Measurements from ENCODE around the gene PLEKHM3.
A peak's percentile ranks its signal among the peaks of the same experiment; 100 is the strongest.

PLEKHM3 gene

GRCh38 chr2:207887500-207887899 lies 137.8 kb downstream of the PLEKHM3 start:
- DNase-seq (ENCODE audit: low spot score): no peak

- DNase-seq (ENCODE audit: low spot score): no peak
These were observed 140.3 kb downstream of the PLEKHM3 start for GRCh38 chr2:207885010-207885409.

DNA sequence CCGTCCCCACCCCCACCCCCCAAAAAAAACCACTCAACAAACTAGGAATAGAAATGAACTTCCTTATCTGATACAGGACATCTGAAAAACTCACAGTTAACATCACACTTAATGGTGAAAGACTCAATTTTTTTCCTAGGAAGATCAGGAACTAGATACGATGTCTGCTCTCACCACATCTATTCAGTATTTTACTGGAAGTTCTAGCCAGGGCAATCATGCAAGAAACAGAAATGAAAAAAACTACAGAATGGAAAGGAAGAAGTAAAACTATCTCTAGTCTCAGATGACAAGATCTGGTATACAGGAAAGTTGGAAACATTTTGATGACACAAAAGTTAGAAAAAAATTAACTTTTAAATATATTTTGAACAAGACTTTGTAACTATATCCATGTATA lies 141.2 kb downstream of the PLEKHM3 start:
- DNase-seq (ENCODE audit: low spot score): no peak

DNA sequence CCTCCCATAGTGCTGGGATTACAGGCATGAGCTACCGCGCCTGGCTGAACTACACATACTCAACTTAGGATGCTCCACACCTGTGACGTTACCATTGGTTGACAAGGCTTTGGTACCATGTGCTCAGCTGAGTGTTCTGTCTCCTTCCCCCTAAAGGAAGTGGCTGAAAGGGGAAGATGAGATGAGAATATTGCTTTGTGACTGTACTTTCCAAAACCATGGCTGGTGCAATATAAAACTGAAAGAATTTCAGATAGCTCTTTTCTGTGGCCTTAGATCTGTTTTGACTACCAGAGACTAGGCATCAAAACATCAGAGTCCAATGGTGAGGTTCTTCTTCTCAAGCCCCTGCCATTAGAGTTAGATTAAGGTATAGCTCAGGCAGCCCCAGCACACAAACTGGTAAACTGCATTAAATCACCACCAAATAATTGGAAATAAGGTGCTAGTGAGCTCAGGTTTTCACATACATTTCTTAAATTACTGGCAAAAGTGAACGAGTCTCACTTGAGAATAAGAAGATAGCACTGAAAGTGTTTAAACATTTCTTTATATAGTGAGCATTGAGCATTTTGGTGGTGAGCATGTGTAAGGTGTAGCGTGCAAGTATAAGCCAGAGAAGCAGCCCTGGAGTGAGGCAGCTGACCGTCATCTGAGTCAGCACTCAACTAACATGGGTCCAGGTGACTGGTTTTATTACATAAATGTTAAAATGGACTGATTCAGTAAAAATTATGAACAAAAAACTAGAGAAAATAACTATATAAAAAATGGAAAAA lies 142.1 kb downstream of the PLEKHM3 start:
- DNase-seq (ENCODE audit: low spot score): no peak

DNA sequence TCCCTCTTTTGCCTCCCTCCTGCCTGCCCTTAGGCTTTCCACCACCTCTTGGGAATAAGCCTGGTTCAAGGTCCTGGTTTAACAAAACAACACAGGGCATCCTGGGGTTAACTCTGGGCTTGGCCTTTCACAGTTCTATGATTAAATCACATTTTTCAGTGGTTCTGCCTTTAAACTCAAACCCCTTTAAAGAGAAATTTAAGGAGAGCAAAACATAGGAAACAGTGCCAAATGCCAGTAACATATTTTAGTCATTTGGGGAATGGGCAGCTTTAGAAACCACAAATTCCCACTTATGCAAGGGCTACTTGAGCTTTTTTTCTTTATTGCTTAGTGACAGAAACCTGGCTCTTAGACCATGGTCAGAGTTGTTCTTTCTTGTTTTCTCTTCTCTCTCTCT lies 143.4 kb downstream of the PLEKHM3 start:
- no peak for DNase-seq (ENCODE audit: low spot score)

GRCh38 chr2:207879536-207879935 lies 145.8 kb downstream of the PLEKHM3 start:
- DNase-seq (ENCODE audit: low spot score): peak; percentile 54

GRCh38 chr2:207876842-207877535 lies 148.3 kb downstream of the PLEKHM3 start:
- DNase-seq (ENCODE audit: low spot score): no peak

- no peak for DNase-seq (ENCODE audit: low spot score)
These were observed 149.7 kb downstream of the PLEKHM3 start for GRCh38 chr2:207875473-207876212.

GRCh38 chr2:207873794-207874193 lies 151.5 kb downstream of the PLEKHM3 start:
- no peak for DNase-seq (ENCODE audit: low spot score)

- no peak for DNase-seq (ENCODE audit: low spot score)
These were observed 153.4 kb downstream of the PLEKHM3 start for GRCh38 chr2:207871911-207872310.

DNA sequence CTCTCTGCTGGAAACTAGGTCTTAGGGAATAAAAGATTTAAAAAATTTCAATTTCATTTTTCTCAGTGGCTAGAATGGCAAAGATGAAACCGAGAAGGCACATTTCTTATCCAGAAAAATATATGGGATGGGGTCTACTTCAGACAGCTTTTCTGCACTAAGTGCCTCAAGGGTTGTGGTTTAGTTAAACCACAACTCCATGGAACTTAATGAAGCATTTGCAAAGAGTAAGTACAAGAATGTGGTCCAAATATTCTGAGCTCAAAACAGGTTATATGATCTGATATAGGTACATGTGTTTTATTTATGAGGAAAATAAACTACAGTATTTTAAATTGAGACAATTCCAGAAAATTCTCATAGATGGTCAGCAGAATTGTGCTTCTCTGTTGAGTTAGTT lies 153.8 kb downstream of the PLEKHM3 start:
- DNase-seq (ENCODE audit: low spot score): no peak

- no peak for DNase-seq (ENCODE audit: low spot score)
These were observed 154.5 kb downstream of the PLEKHM3 start for GRCh38 chr2:207870814-207871213.

GRCh38 chr2:207869784-207870778 lies 155.2 kb downstream of the PLEKHM3 start:
- peak; percentile 52 for DNase-seq (ENCODE audit: low spot score)

DNA sequence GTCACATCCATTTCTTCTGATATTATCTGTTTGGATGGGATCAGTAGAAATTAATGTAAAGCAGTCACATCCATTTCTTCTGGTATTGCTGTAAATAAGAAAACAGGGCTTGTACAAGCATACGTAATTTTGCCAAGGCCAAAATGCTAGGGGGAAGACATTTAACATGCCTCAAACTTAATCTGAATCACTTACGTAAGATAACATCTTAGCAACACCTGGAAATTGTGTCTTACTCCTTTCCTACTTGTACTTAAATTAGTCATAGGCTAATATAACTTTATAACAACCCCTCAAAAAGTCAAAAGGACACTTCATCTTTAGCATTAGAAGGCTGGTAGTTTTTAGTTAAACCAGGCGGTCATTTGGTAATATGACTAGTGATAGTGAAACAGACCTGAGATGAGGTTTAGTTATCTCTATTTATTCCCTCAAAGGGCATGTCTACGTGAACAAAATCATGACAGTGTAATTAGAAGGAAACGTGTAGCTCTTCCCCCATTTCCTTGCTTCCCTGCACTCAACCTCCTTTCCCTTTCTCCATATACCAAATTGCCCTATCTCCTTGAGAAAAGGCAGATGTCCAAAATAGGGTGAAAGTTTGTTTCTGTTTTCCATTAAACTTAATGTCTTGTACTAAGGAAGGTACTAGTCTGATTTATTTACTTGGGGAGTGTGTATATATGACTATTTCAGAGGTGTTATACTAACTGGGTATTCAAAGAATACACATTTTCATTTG lies 156.3 kb downstream of the PLEKHM3 start:
- DNase-seq (ENCODE audit: low spot score): no peak

GRCh38 chr2:207867905-207868304 lies 157.4 kb downstream of the PLEKHM3 start:
- DNase-seq (ENCODE audit: low spot score): no peak

GRCh38 chr2:207867056-207867455 lies 158.3 kb downstream of the PLEKHM3 start:
- DNase-seq (ENCODE audit: low spot score): no peak

DNA sequence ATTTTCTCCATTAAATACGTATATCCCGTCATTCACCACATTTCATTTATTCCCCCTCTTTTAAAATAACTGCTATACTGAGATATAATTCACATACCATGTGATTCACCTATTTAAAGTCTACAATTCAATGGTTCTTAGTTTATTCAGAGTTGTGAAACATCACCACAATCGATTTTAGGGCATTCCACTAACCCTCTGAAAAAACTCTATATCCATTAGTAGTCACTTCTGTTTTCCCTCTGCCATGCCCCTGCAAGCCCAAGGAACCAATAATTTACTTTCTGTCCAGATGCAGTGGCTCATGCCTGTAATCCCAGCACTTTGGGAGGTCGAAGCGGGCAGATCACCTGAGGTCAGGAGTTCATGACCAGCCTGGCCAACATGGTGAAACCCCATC lies 160.1 kb downstream of the PLEKHM3 start:
- no peak for DNase-seq (ENCODE audit: low spot score)

DNA sequence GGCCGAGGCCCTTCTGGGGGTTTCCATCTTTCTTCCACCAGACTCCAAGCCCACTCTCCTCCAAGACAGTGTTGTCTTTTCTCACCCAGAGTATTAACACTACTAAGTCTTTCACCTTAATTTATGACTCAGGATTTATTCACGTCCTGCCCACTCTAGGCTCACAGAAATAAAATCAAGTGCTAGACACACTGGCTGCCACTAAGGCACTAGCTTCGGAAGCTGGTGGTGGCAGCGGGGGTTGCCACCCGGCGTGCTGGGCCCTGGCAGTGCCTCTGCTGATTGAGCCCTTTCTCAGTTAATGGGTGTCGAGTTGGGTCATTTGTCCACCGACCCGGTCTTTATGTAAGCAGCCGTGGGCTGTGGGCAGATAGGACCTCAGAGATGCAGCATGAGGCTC lies 162.0 kb downstream of the PLEKHM3 start:
- no peak for DNase-seq (ENCODE audit: low spot score)

DNA sequence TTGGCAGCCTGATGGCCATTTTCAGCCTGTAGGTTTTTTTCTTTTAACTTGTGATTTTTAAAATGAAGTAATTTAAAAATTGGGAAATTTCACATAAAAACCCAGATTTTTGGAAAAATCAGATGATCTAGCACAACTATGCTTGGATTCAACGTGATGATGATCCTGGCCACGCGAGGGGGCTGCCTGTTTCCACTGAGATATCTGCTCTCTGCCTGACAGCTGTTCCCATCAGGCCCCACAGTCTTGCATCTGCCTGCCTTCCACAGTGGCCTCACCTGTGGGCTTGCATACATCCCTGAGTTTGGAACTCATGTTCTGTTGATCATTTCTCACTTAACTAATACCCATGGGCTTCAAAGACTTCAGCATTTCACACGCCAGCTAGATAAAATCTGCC lies 163.5 kb downstream of the PLEKHM3 start:
- no peak for DNase-seq (ENCODE audit: low spot score)

- DNase-seq (ENCODE audit: low spot score): no peak
These were observed 164.6 kb downstream of the PLEKHM3 start for GRCh38 chr2:207860685-207861084.

DNA sequence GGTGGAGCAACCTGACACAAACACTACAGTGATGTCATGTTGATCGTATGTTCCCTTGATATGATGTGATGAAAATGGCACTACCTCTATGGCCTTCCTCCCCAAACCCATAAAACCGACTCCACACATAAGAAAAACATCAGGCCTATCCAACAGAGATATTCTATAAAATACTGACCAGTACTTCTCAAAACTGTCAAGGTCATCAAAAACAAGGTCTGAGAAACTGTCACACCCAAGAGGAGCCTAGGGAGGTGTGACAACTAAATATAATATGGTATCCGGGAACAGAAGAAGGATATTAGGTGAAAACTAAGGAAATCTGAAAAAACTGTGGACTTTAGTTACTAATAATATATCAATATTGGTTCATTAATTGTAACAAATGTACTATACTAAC lies 169.7 kb downstream of the PLEKHM3 start:
- no peak for DNase-seq (ENCODE audit: low spot score)
